WI38 (cell line): Measurements from ENCODE around the gene KCNH3.
"Not testable (repeated sequence)": the region's sequence is repeated elsewhere in the genome, so short reads cannot be mapped to it uniquely, and the experiment has no call there.

Experiments used
- H3K4me3 ChIP-seq: 2 replicates; pipeline ENCODE4 v1.5.1; 2011; ENCODE audit warnings: low read depth, mild to moderate bottlenecking, control low read depth, low read length
- CTCF ChIP-seq: IDR thresholded peaks from 2 replicates; pipeline ENCODE4 v1.5.1; 2012; ENCODE audit warnings: low read depth, mild to moderate bottlenecking, control low read depth, low read length

Gene KCNH3

GRCh38 chr12:49603721-49604120 is 64.9 kb downstream of the KCNH3 start:
- no peak for TF ChIP-seq CTCF
- H3K4me3 ChIP-seq: no peak overlapping the region

- no peak for TF ChIP-seq CTCF
- H3K4me3 ChIP-seq: no peak overlapping the region
These were observed 66.0 kb downstream of the KCNH3 start for GRCh38 chr12:49604856-49605255.

GRCh38 chr12:49605539-49605938 is 66.7 kb downstream of the KCNH3 start, which contains the start of gene FAM186B:
TSS of gene FAM186B (minus strand) at chr12:49605639. CDS start at chr12:49605477, 162 bp downstream.
- H3K4me3 ChIP-seq: not testable (repeated sequence)
